Measurements from ENCODE around the gene GCNT2. TPM values are rescaled to one million over a fixed set of nuclear protein-coding genes. Genes with fewer than 3 reads are reported as not detected.
"Not testable (repeated sequence)": the region's sequence is repeated elsewhere in the genome, so short reads cannot be mapped to it uniquely, and the experiment has no call there.

GCNT2 gene
- total RNA-seq = 1 to 10 TPM; 3.9 to 4.6 TPM
- polyA plus RNA-seq = 1 to 10 TPM in 2 of 3 donors, under 1 TPM in 1; 0.85 to 1.8 (median 1.3) TPM
- total RNA-seq = 0 to 4.6 (median 2.0) reads per million in 6 experiments

- no peaks in the 10 kb centered on the region for H3K36me3 Mint-ChIP-seq
- H3K4me1 Mint-ChIP-seq = peaks cover 0 to 4% (median 2%) of the 10 kb centered on the region in 4 donors
- no peak for ATAC-seq
- H3K4me3 Mint-ChIP-seq = no peak within 1 kb of the TSS
- H3K9me3 Mint-ChIP-seq = no peaks in the 10 kb centered on the region
- H3K27me3 Mint-ChIP-seq = peaks cover 1 to 13% (median 6%) of the 10 kb centered on the region in 5 donors
- H3K27ac Mint-ChIP-seq = no peak within 1 kb of the TSS
- DNase-seq = no peak
- POLR2A ChIA-PET = no interaction called here
Measured at GRCh38 chr6:10521104-10521808, at the start of gene GCNT2. Gene GCNT2 (plus strand): TSS chr6:10521351. CDS start chr6:10528912, 7,561 bp downstream.

GRCh38 chr6:10472634-10473033 lies 48.5 kb upstream of the GCNT2 start:
- Mint-ChIP-seq H3K27ac (no peak overlapping the region), H3K27me3 (peaks cover 6 to 38% (median 22%) of the 10 kb centered on the region in 5 donors)
- POLR2A ChIA-PET = no interaction called here

GRCh38 chr6:10478187-10479040 lies 42.7 kb upstream of the GCNT2 start:
- Mint-ChIP-seq H3K36me3 (no peaks in the 10 kb centered on the region), H3K9me3 (no peaks in the 10 kb centered on the region), H3K27ac (no peak overlapping the region), H3K4me1 (no peaks in the 10 kb centered on the region), H3K4me3 (no peak overlapping the region), H3K27me3 (peaks cover 2 to 28% (median 13%) of the 10 kb centered on the region in 5 donors)
- POLR2A ChIA-PET = interaction anchor here (0.6 kb wide), 1 partner anchor 110 kb away, joined by 5 read pairs; no protein-coding TSS in a partner anchor
- DNase-seq (peak in 3 of 10 donors; percentile 11 to 36 (median 31)), ATAC-seq (no peak)

More at GRCh38 chr6:10472634-10473033, 48.5 kb upstream of the GCNT2 start:
- ATAC-seq = no peak
- Mint-ChIP-seq H3K4me3 (no peak overlapping the region), H3K9me3 (no peaks in the 10 kb centered on the region), H3K36me3 (peaks cover 0 to 4% (median 0%) of the 10 kb centered on the region in 3 donors), H3K4me1 (no peaks in the 10 kb centered on the region)
- DNase-seq = no peak

GRCh38 chr6:10479939-10480700 lies 41.0 kb upstream of the GCNT2 start:
- no peaks in the 10 kb centered on the region for H3K4me1 Mint-ChIP-seq
- DNase-seq = no peak
- peaks cover 0 to 2% (median 0%) of the 10 kb centered on the region in 9 donors for H3K9me3 Mint-ChIP-seq
- POLR2A ChIA-PET = no interaction called here
- ATAC-seq = no peak
- H3K36me3 Mint-ChIP-seq = no peaks in the 10 kb centered on the region
- peaks cover 2 to 28% (median 15%) of the 10 kb centered on the region in 5 donors for H3K27me3 Mint-ChIP-seq
- H3K27ac Mint-ChIP-seq = peak overlapping the region in 1 of 10 donors; percentile 47
- H3K4me3 Mint-ChIP-seq = no peak overlapping the region

GRCh38 chr6:10481101-10481500 lies 40.0 kb upstream of the GCNT2 start:
- ATAC-seq = no peak
- Mint-ChIP-seq H3K9me3 (peaks cover 0 to 2% (median 0%) of the 10 kb centered on the region in 9 donors), H3K4me1 (no peaks in the 10 kb centered on the region), H3K4me3 (no peak overlapping the region), H3K27me3 (peaks cover 2 to 28% (median 12%) of the 10 kb centered on the region in 5 donors), H3K27ac (no peak overlapping the region), H3K36me3 (no peaks in the 10 kb centered on the region)
- POLR2A ChIA-PET = no interaction called here
- no peak for DNase-seq

GRCh38 chr6:10482636-10483257 lies 38.4 kb upstream of the GCNT2 start:
- H3K27ac Mint-ChIP-seq = no peak overlapping the region
- ATAC-seq (no peak), DNase-seq (no peak)
- H3K27me3 Mint-ChIP-seq = peaks cover 2 to 30% (median 6%) of the 10 kb centered on the region in 5 donors
- no peaks in the 10 kb centered on the region for H3K36me3 Mint-ChIP-seq
- peaks cover 0 to 2% (median 0%) of the 10 kb centered on the region in 9 donors for H3K9me3 Mint-ChIP-seq
- POLR2A ChIA-PET = no interaction called here
- H3K4me3 Mint-ChIP-seq = no peak overlapping the region
- H3K4me1 Mint-ChIP-seq = no peaks in the 10 kb centered on the region

- no peak overlapping the region for H3K4me3 Mint-ChIP-seq
- H3K9me3 Mint-ChIP-seq = peaks cover 0 to 2% (median 0%) of the 10 kb centered on the region in 9 donors
- no peak overlapping the region for H3K27ac Mint-ChIP-seq
- ATAC-seq (no peak), DNase-seq (no peak)
- H3K36me3 Mint-ChIP-seq = peaks cover 0 to 4% (median 0%) of the 10 kb centered on the region in 3 donors
- H3K4me1 Mint-ChIP-seq = no peaks in the 10 kb centered on the region
- peaks cover 4 to 26% (median 6%) of the 10 kb centered on the region in 5 donors for H3K27me3 Mint-ChIP-seq
- POLR2A ChIA-PET = no interaction called here
Measured at GRCh38 chr6:10484912-10485311, 36.2 kb upstream of the GCNT2 start.

- POLR2A ChIA-PET = no interaction called here
- no peak overlapping the region for H3K27ac Mint-ChIP-seq
- H3K36me3 Mint-ChIP-seq = peaks cover 0 to 4% (median 0%) of the 10 kb centered on the region in 3 donors
- no peaks in the 10 kb centered on the region for H3K4me1 Mint-ChIP-seq
- peaks cover 3 to 22% (median 5%) of the 10 kb centered on the region in 5 donors for H3K27me3 Mint-ChIP-seq
- H3K9me3 Mint-ChIP-seq = peaks cover 0 to 2% (median 0%) of the 10 kb centered on the region in 9 donors
- no peak for DNase-seq
- no peak for ATAC-seq
- no peak overlapping the region for H3K4me3 Mint-ChIP-seq
Measured at GRCh38 chr6:10485406-10485805, 35.7 kb upstream of the GCNT2 start.

GRCh38 chr6:10486215-10486614 lies 34.9 kb upstream of the GCNT2 start:
- Mint-ChIP-seq H3K9me3 (peaks cover 0 to 2% (median 0%) of the 10 kb centered on the region in 9 donors), H3K4me1 (no peaks in the 10 kb centered on the region), H3K27me3 (peaks cover 3 to 22% (median 5%) of the 10 kb centered on the region in 5 donors), H3K4me3 (no peak overlapping the region), H3K27ac (no peak overlapping the region), H3K36me3 (peaks cover 0 to 4% (median 0%) of the 10 kb centered on the region in 3 donors)
- POLR2A ChIA-PET = no interaction called here
- ATAC-seq (no peak), DNase-seq (no peak)

- H3K27ac Mint-ChIP-seq, H3K4me1 Mint-ChIP-seq, DNase-seq, POLR2A ChIA-PET, ATAC-seq, H3K9me3 Mint-ChIP-seq, H3K4me3 Mint-ChIP-seq, H3K36me3 Mint-ChIP-seq: not testable (repeated sequence)
- H3K27me3 Mint-ChIP-seq = peaks cover 3 to 22% (median 5%) of the 10 kb centered on the region in 5 donors
Measured at GRCh38 chr6:10486944-10487588, 34.1 kb upstream of the GCNT2 start.

- Mint-ChIP-seq H3K27ac (no peak overlapping the region), H3K4me3 (no peak overlapping the region), H3K27me3 (peaks cover 3 to 22% (median 7%) of the 10 kb centered on the region in 5 donors), H3K4me1 (no peaks in the 10 kb centered on the region), H3K9me3 (peaks cover 0 to 4% (median 0%) of the 10 kb centered on the region in 9 donors), H3K36me3 (peaks cover 0 to 4% (median 0%) of the 10 kb centered on the region in 3 donors)
- DNase-seq (no peak), ATAC-seq (no peak)
- POLR2A ChIA-PET = no interaction called here
Measured at GRCh38 chr6:10487668-10488327, 33.4 kb upstream of the GCNT2 start.
